CD14-positive monocyte (primary cell): ENCODE results near the gene CSTF1. TPM values are rescaled to one million over a fixed set of nuclear protein-coding genes. Genes with fewer than 3 reads are reported as not detected.

Source experiments
- DNase-seq, 3 donors: peaks; one replicate each; pipeline ENCODE4 v3.0.0-alpha.2; 2011 to 2022
- H2AFZ ChIP-seq: 2 replicates; pipeline ENCODE4 v1.6.0; 2012; ENCODE audit warnings: mild to moderate bottlenecking, low read depth, low read length, inconsistent platforms; ENCODE audit not compliant: insufficient read depth, poor library complexity, severe bottlenecking
- H3K27ac ChIP-seq, 2 donors: 1 replicate in 1 of 2; 2 replicates in 1 of 2; pipeline ENCODE4 v1.5.1; 2012 to 2013; ENCODE audit warnings: low read length in 2 of 2, control low read depth in 1 of 2, inconsistent platforms in 1 of 2, low read depth in 1 of 2, mild to moderate bottlenecking in 1 of 2
- H3K27me3 ChIP-seq, 2 donors: one replicate each; pipeline versions ENCODE4 v1.6.0 to v1.6.1; 2011 to 2013; ENCODE audit warnings: low read length in 2 of 2; ENCODE audit not compliant: control insufficient read depth in 2 of 2, insufficient read depth in 2 of 2
- H3K36me3 ChIP-seq, 2 donors: replicated peaks in 1 of 2; 1 replicate in 1 of 2; 2 replicates in 1 of 2; pipeline versions ENCODE4 v1.5.1 to v1.6.1; 2012 to 2013; ENCODE audit warnings: low read length in 2 of 2, control low read depth in 1 of 2, inconsistent platforms in 1 of 2, mild to moderate bottlenecking in 1 of 2; ENCODE audit not compliant: insufficient read depth in 2 of 2, control insufficient read depth in 1 of 2
- H3K4me1 ChIP-seq, 2 donors: 1 replicate in 1 of 2; 2 replicates in 1 of 2; pipeline versions ENCODE4 v1.5.1 to v1.6.1; 2012 to 2013; ENCODE audit warnings: low read length in 2 of 2, control low read depth in 1 of 2, inconsistent platforms in 1 of 2, mild to moderate bottlenecking in 1 of 2, moderate library complexity in 1 of 2; ENCODE audit not compliant: insufficient read depth in 2 of 2, control insufficient read depth in 1 of 2
- H3K4me2 ChIP-seq: replicated peaks from 2 replicates; pipeline ENCODE3; 2012; ENCODE audit warnings: low read length, moderate library complexity, mild to moderate bottlenecking; ENCODE audit not compliant: poor library complexity, severe bottlenecking; ENCODE audit errors: extremely low read depth
- H3K4me3 ChIP-seq, 3 experiments: fragments of 200-600 bp in 1 of 3; sonication (generic) in 1 of 3; replicated peaks in 1 of 3; 1 replicate in 2 of 3; 2 replicates in 1 of 3; pipeline ENCODE4 v1.5.1; 2011 to 2013; ENCODE audit warnings: low read length in 3 of 3, mild to moderate bottlenecking in 3 of 3, control low read depth in 2 of 3, low read depth in 2 of 3, inconsistent platforms in 1 of 3, moderate library complexity in 1 of 3
- H3K79me2 ChIP-seq: 2 replicates; pipeline ENCODE4 v1.6.0; 2012; ENCODE audit warnings: mild to moderate bottlenecking, control low read depth, inconsistent platforms, low read length, moderate library complexity; ENCODE audit not compliant: insufficient read depth
- H3K9ac ChIP-seq: 2 replicates; pipeline ENCODE4 v1.6.0; 2017; ENCODE audit warnings: low read length, mild to moderate bottlenecking; ENCODE audit not compliant: insufficient read depth, poor library complexity, severe bottlenecking
- H3K9me3 ChIP-seq, 2 donors: replicated peaks in 1 of 2; 1 replicate in 1 of 2; 2 replicates in 1 of 2; pipeline versions ENCODE4 v1.5.1 to v1.6.1; 2012 to 2013; ENCODE audit warnings: low read length in 2 of 2, control low read depth in 1 of 2; ENCODE audit not compliant: control insufficient read depth in 1 of 2, insufficient read depth in 1 of 2
- H4K20me1 ChIP-seq: 2 replicates; pipeline ENCODE4 v1.6.0; 2012; ENCODE audit warnings: mild to moderate bottlenecking, low read length, control low read depth, moderate library complexity; ENCODE audit not compliant: insufficient read depth
- H3K27ac Mint-ChIP-seq, 7 donors: one replicate each; pipeline ENCODE4 v1.8.0; 2020; ENCODE audit warnings: mild to moderate bottlenecking in 7 of 7, mixed read lengths in 7 of 7, moderate library complexity in 6 of 7, inconsistent platforms in 2 of 7
- H3K27me3 Mint-ChIP-seq, 3 donors: one replicate each; pipeline ENCODE4 v1.8.0; 2021 to 2022; ENCODE audit warnings: low read depth in 3 of 3, mild to moderate bottlenecking in 3 of 3, mixed read lengths in 3 of 3, moderate library complexity in 3 of 3, inconsistent platforms in 1 of 3
- H3K36me3 Mint-ChIP-seq, 2 donors: one replicate each; pipeline ENCODE4 v1.8.0; 2020; ENCODE audit warnings: mixed read lengths in 2 of 2, inconsistent platforms in 1 of 2, mild to moderate bottlenecking in 1 of 2
- H3K4me1 Mint-ChIP-seq: one replicate; pipeline ENCODE4 v1.8.0; 2020; ENCODE audit warnings: mild to moderate bottlenecking, mixed read lengths
- H3K4me3 Mint-ChIP-seq, 2 donors: one replicate each; pipeline ENCODE4 v1.8.0; 2020; ENCODE audit warnings: mild to moderate bottlenecking in 2 of 2, mixed read lengths in 2 of 2, moderate library complexity in 1 of 2
- H3K9me3 Mint-ChIP-seq, 7 donors: one replicate each; pipeline ENCODE4 v1.8.0; 2020 to 2022; ENCODE audit warnings: mixed read lengths in 7 of 7, mild to moderate bottlenecking in 6 of 7, moderate library complexity in 6 of 7, inconsistent platforms in 2 of 7
- WGBS: methylation state at CpG from one replicate; pipeline ENCODE4 v1.1.5; 2013; ENCODE audit warnings: missing lambda C conversion rate; ENCODE audit not compliant: insufficient coverage; 5-methylcytosine and 5-hydroxymethylcytosine counted together
- intact Hi-C, 2 donors: fragments of 100-400 bp; cut with micrococcal nuclease; formaldehyde crosslinking; loops; one replicate each; pipeline versions ENCODE4 v1.15.0 to v1.15.1; 2023
- polyA plus RNA-seq, 3 donors: library from polyadenylated mRNA; depleted of rRNA in 1 of 3; unstranded in 2 of 3; stranded (reverse) in 1 of 3; fragments of 300-500 nt in 2 of 3; fragments of >200 nt in 1 of 3; fragmentation: Illumina TruSeq in 2 of 3; gene quantifications; 1 replicate in 2 of 3; 2 replicates in 1 of 3; pipeline ENCODE4 v1.2.3, GENCODE V29; 2012 to 2021
- TF ChIP-seq, protein P1 (sequence below): fragments of 200-600 bp; IDR thresholded peaks from one replicate; pipeline ENCODE4 v1.8.0; 2022; ENCODE audit warnings: antibody characterized with exemption, mild to moderate bottlenecking

CSTF1 gene
- polyA plus RNA-seq, 3 donors, result 7.7 to 15.7 (median 10.7) TPM

DNA sequence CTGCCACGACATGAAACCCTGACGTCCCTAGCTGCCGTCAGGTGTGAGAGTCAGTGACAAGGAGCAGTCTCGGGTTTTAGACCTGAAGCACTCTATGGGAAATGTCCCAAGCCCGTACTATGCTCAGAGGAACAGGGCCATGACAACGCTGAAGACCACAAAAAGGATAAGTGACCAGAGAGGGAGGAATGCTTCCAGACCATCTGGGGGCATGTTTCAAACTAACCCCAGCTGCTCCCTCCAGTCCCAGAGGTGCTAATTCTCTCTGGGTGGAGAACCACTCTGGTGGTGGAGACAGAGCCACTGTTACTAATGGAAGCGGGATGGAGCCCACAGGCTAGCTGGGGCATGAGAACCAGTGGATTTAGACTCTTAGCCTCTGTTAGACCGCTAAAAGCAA, 9.1 kb upstream of the CSTF1 start:
- H3K4me1 Mint-ChIP-seq, result peaks cover 14% of the 10 kb centered on the region
- H3K27me3 ChIP-seq, result no peaks in the 10 kb centered on the region
- intact Hi-C loops, result no loop called here
- no peak overlapping the region for H3K9ac ChIP-seq
- no peaks in the 10 kb centered on the region for H3K4me1 ChIP-seq
- H3K27ac Mint-ChIP-seq, result peak overlapping the region in 2 of 7 donors; percentile 67 to 75
- no peak overlapping the region for H3K4me2 ChIP-seq
- no peak overlapping the region for H3K4me3 Mint-ChIP-seq
- no peak overlapping the region for H3K4me3 ChIP-seq
- TF ChIP-seq, protein P1, sequence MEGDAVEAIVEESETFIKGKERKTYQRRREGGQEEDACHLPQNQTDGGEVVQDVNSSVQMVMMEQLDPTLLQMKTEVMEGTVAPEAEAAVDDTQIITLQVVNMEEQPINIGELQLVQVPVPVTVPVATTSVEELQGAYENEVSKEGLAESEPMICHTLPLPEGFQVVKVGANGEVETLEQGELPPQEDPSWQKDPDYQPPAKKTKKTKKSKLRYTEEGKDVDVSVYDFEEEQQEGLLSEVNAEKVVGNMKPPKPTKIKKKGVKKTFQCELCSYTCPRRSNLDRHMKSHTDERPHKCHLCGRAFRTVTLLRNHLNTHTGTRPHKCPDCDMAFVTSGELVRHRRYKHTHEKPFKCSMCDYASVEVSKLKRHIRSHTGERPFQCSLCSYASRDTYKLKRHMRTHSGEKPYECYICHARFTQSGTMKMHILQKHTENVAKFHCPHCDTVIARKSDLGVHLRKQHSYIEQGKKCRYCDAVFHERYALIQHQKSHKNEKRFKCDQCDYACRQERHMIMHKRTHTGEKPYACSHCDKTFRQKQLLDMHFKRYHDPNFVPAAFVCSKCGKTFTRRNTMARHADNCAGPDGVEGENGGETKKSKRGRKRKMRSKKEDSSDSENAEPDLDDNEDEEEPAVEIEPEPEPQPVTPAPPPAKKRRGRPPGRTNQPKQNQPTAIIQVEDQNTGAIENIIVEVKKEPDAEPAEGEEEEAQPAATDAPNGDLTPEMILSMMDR, result no peak
- peak overlapping the region in 1 of 2 donors; percentile 34 for H3K27ac ChIP-seq
- peaks cover 0 to 3% (median 0%) of the 10 kb centered on the region in 3 donors for H3K27me3 Mint-ChIP-seq
- 100% methylated on average over 5 of the region's 8 CpGs for WGBS
- peaks cover 49 to 67% of the 10 kb centered on the region in 2 donors for H3K36me3 Mint-ChIP-seq
- no peaks in the 10 kb centered on the region for H4K20me1 ChIP-seq
- H3K79me2 ChIP-seq, result peaks cover 97% of the 10 kb centered on the region
- no peak for DNase-seq
- no peaks in the 10 kb centered on the region for H3K9me3 ChIP-seq
- H2AFZ ChIP-seq, result no peak overlapping the region
- peaks cover 0 to 3% (median 0%) of the 10 kb centered on the region in 7 donors for H3K9me3 Mint-ChIP-seq
- peaks cover 37 to 78% of the 10 kb centered on the region in 2 donors for H3K36me3 ChIP-seq

DNA sequence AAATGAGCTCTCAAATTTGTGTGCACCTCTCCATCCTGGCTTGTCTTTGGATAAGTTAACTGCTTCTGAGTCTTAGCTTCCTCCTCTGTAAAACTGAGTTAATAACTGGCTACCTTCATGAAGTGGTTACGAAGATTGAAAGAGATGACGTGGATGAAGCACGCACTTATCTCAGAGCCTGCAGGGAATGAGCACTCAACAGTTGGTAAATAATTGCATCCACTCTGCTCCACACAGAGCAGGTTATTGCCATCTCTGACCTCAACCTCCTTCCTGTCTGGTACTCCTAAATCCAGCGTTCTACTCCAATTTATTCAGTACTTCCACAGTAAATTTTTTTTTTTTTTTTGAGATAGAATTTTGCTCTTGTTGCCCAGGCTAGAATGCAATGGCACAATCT, 7.3 kb upstream of the CSTF1 start:
- H3K27me3 ChIP-seq, result no peaks in the 10 kb centered on the region
- Mint-ChIP-seq H3K36me3 (peaks cover 63 to 79% of the 10 kb centered on the region in 2 donors), H3K27me3 (peaks cover 0 to 3% (median 0%) of the 10 kb centered on the region in 3 donors), H3K27ac (peak overlapping the region in 3 of 7 donors; percentile 25 to 80 (median 65)), H3K9me3 (no peaks in the 10 kb centered on the region), H3K4me3 (no peak overlapping the region), H3K4me1 (peaks cover 10% of the 10 kb centered on the region)
- peaks cover 97% of the 10 kb centered on the region for H3K79me2 ChIP-seq
- no peak overlapping the region for H3K4me3 ChIP-seq
- DNase-seq, result no peak
- no peak overlapping the region for H3K27ac ChIP-seq
- peaks cover 37 to 91% of the 10 kb centered on the region in 2 donors for H3K36me3 ChIP-seq
- H3K4me1 ChIP-seq, result no peaks in the 10 kb centered on the region
- WGBS, result 100% methylated on average over 2 of the region's 4 CpGs
- no peak overlapping the region for H3K9ac ChIP-seq
- H4K20me1 ChIP-seq, result no peaks in the 10 kb centered on the region
- H2AFZ ChIP-seq, result no peak overlapping the region
- no peak overlapping the region for H3K4me2 ChIP-seq
- intact Hi-C loops, result no loop called here
- TF ChIP-seq, protein P1, result no peak
- H3K9me3 ChIP-seq, result no peaks in the 10 kb centered on the region
